GM23248 (cell line): ENCODE measurements around the gene STIM2. TPM values are rescaled to one million over a fixed set of nuclear protein-coding genes. Genes with fewer than 3 reads are reported as not detected.

Experiments used
- DNase-seq: peaks from one replicate; pipeline ENCODE4 v3.0.0-alpha.2; 2015
- H2AFZ ChIP-seq: fragments of 200-600 bp; sonication (generic); 2 replicates; pipeline ENCODE4 v1.6.1; 2016; ENCODE audit warnings: antibody characterized with exemption
- H3F3A ChIP-seq: fragments of 200-600 bp; sonication (generic); 2 replicates; pipeline ENCODE4 v1.6.1; 2016; ENCODE audit warnings: mild to moderate bottlenecking, antibody characterized with exemption, mixed run types; ENCODE audit not compliant: insufficient read depth
- H3K27ac ChIP-seq: fragments of 200-600 bp; sonication (generic); 2 replicates; pipeline ENCODE4 v1.5.1; 2016; ENCODE audit warnings: mild to moderate bottlenecking
- H3K27me3 ChIP-seq: fragments of 200-600 bp; sonication (generic); replicated peaks from 2 replicates; pipeline ENCODE4 v1.6.1; 2016; ENCODE audit warnings: mild to moderate bottlenecking; ENCODE audit not compliant: insufficient read depth
- H3K36me3 ChIP-seq: fragments of 200-600 bp; sonication (generic); 2 replicates; pipeline ENCODE4 v1.6.1; 2016; ENCODE audit warnings: low read depth, mild to moderate bottlenecking
- H3K4me1 ChIP-seq: fragments of 200-600 bp; sonication (generic); 2 replicates; pipeline ENCODE4 v1.6.1; 2016; ENCODE audit warnings: mild to moderate bottlenecking; ENCODE audit not compliant: insufficient read depth
- H3K4me2 ChIP-seq: fragments of 200-600 bp; sonication (generic); one replicate; pipeline ENCODE4 v1.6.1; 2016; ENCODE audit warnings: mild to moderate bottlenecking; ENCODE audit not compliant: unreplicated experiment
- H3K4me3 ChIP-seq: fragments of 200-600 bp; sonication (generic); 2 replicates; pipeline ENCODE4 v1.5.1; 2016; ENCODE audit warnings: mild to moderate bottlenecking
- H3K79me2 ChIP-seq: fragments of 200-600 bp; sonication (generic); 2 replicates; pipeline ENCODE4 v1.6.1; 2016; ENCODE audit warnings: mild to moderate bottlenecking; ENCODE audit not compliant: insufficient read depth
- H3K9ac ChIP-seq: fragments of 200-600 bp; sonication (generic); 2 replicates; pipeline ENCODE4 v1.6.1; 2016; ENCODE audit warnings: mild to moderate bottlenecking
- H3K9me2 ChIP-seq: fragments of 200-600 bp; sonication (generic); 2 replicates; pipeline ENCODE4 v1.6.1; 2016; ENCODE audit warnings: mixed run types, mild to moderate bottlenecking, moderate library complexity; ENCODE audit not compliant: insufficient read depth
- H3K9me3 ChIP-seq: fragments of 200-600 bp; sonication (generic); one replicate; pipeline ENCODE4 v1.6.1; 2017; ENCODE audit warnings: low read depth
- H4K20me1 ChIP-seq: fragments of 200-600 bp; sonication (generic); 2 replicates; pipeline ENCODE4 v1.6.0; 2016; ENCODE audit not compliant: insufficient read depth
- EZH2 ChIP-seq: fragments of 200-600 bp; sonication (generic); IDR thresholded peaks from 2 replicates; pipeline ENCODE4 v1.6.1; 2018; ENCODE audit warnings: antibody characterized with exemption, mild to moderate bottlenecking; ENCODE audit not compliant: insufficient read depth, poor library complexity, severe bottlenecking
- EZH2phosphoT487 ChIP-seq: fragments of 200-600 bp; sonication (generic); IDR thresholded peaks from 2 replicates; pipeline ENCODE4 v1.6.1; 2018; ENCODE audit warnings: antibody characterized with exemption, moderate library complexity, mild to moderate bottlenecking, low read depth; ENCODE audit not compliant: insufficient read depth
- WGBS, 2 experiments: methylation state at CpG; one replicate each; pipeline ENCODE4 v1.1.6; 2015 to 2017; ENCODE audit warnings: low lambda C conversion rate in 2 of 2, low coverage in 1 of 2; ENCODE audit errors: missing lambda C conversion rate in 2 of 2; 5-methylcytosine and 5-hydroxymethylcytosine counted together
- in situ Hi-C: fragments of 300-500 bp; cut with MboI; formaldehyde crosslinking; loops from 2 replicates; pipeline ENCODE4 v1.15.0; 2020
- polyA plus RNA-seq: library from polyadenylated mRNA; unstranded; fragments of >200 nt; fragmentation: Nextera tagmentation; extraction: Ambion mirVana; gene quantifications from 2 replicates; pipeline ENCODE4 v1.2.1, GENCODE V29; 2016
- total RNA-seq: library from RNA; depleted of rRNA; stranded (reverse); fragments of >200 nt; shearing (Covaris generic); gene quantifications from 2 replicates; pipeline ENCODE4 v1.2.3, GENCODE V29; 2014

The STIM2 gene
- total and polyA plus RNA-seq, 2 experiments from 2014 or later, result 10.8 to 13.8 TPM

DNA sequence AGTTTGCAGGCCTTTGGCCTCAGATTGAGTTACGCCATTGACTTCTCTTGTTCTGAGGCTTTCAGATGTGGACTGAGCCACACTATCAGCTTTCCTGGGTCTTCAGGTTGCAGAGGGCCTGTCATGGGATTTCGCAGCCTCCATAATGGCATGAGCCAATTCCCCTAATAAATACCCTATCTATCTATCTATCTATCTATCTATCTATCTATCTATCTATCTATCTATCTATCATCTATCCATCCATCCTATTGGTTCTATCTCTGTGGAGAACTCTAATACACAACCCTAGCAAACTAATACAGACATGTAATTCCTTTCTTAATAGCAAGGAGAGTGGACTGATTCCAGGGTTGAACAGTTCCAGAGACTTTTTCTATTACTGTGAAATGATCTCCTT, 9.5 kb upstream of the STIM2 start:
- Histone ChIP-seq H4K20me1 (no peaks in the 10 kb centered on the region), H3K27me3 (no peaks in the 10 kb centered on the region), H3K79me2 (no peaks in the 10 kb centered on the region), H3K9me2 (no peaks in the 10 kb centered on the region), H3K27ac (no peak overlapping the region), H3K9me3 (no peaks in the 10 kb centered on the region), H3K9ac (no peak overlapping the region), H2AFZ (no peak overlapping the region), H3K36me3 (no peaks in the 10 kb centered on the region), H3F3A (peaks cover 2% of the 10 kb centered on the region; the same call in 1 of the 2 replicates), H3K4me3 (no peak overlapping the region), H3K4me1 (no peaks in the 10 kb centered on the region), H3K4me2 (no peak overlapping the region)
- WGBS, 2 experiments, result 88 to 93% methylated on average over 2 of the region's 2 CpGs
- TF ChIP-seq EZH2phosphoT487 (no peak), EZH2 (no peak)
- no peak for DNase-seq
- in situ Hi-C loops, result no loop called here

- Histone ChIP-seq H3K9ac (no peak overlapping the region), H3K4me1 (peaks cover 14% of the 10 kb centered on the region), H3K79me2 (no peaks in the 10 kb centered on the region), H3K27me3 (no peaks in the 10 kb centered on the region), H3K4me2 (no peak overlapping the region), H4K20me1 (no peaks in the 10 kb centered on the region), H3K9me2 (no peaks in the 10 kb centered on the region), H2AFZ (no peak overlapping the region), H3K9me3 (no peaks in the 10 kb centered on the region), H3F3A (peaks cover 21% of the 10 kb centered on the region), H3K27ac (no peak overlapping the region), H3K36me3 (no peaks in the 10 kb centered on the region), H3K4me3 (no peak overlapping the region)
- in situ Hi-C loops, result no loop called here
- no peak for TF ChIP-seq EZH2phosphoT487
- no peak for TF ChIP-seq EZH2
- DNase-seq, result no peak
- WGBS, 2 experiments, result 51% methylated on average over 5 to 6 of the region's 6 CpGs
These were observed 5.9 kb upstream of the STIM2 start for GRCh38 chr4:26854701-26855100.

DNA sequence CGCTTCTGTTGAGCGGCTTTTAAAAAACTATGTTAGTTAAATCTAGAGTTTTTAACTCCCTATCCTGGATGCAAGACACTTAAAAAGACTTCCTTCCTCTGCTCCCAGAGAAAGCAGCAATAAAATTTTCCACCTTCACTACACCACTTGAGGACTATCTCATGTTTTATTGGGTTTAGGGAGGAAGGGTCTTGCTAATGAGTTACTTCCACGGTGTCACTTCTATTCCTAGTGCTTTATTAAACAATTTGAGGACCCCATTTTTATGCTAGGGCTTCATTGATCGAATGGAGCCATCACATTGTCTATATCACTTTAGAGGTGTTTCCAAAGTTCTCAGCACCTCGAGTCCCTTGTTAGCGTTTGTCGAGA, 3.7 kb upstream of the STIM2 start:
- Histone ChIP-seq H3K27me3 (no peaks in the 10 kb centered on the region), H3K4me2 (peak overlapping the region; percentile 99), H3K4me1 (peaks cover 16% of the 10 kb centered on the region), H2AFZ (peak overlapping the region; percentile 87), H3K4me3 (peak overlapping the region; percentile 77), H4K20me1 (no peaks in the 10 kb centered on the region), H3K27ac (peak overlapping the region; percentile 14), H3K36me3 (no peaks in the 10 kb centered on the region), H3K79me2 (peaks cover 3% of the 10 kb centered on the region), H3F3A (peaks cover 26% of the 10 kb centered on the region), H3K9ac (peak overlapping the region; percentile 59), H3K9me3 (no peaks in the 10 kb centered on the region), H3K9me2 (no peaks in the 10 kb centered on the region)
- DNase-seq, result peak; percentile 18
- TF ChIP-seq EZH2phosphoT487 (no peak), EZH2 (no peak)
- in situ Hi-C loops, result no loop called here
- WGBS, 2 experiments, result 27 to 28% methylated on average over 7 of the region's 7 CpGs

DNA sequence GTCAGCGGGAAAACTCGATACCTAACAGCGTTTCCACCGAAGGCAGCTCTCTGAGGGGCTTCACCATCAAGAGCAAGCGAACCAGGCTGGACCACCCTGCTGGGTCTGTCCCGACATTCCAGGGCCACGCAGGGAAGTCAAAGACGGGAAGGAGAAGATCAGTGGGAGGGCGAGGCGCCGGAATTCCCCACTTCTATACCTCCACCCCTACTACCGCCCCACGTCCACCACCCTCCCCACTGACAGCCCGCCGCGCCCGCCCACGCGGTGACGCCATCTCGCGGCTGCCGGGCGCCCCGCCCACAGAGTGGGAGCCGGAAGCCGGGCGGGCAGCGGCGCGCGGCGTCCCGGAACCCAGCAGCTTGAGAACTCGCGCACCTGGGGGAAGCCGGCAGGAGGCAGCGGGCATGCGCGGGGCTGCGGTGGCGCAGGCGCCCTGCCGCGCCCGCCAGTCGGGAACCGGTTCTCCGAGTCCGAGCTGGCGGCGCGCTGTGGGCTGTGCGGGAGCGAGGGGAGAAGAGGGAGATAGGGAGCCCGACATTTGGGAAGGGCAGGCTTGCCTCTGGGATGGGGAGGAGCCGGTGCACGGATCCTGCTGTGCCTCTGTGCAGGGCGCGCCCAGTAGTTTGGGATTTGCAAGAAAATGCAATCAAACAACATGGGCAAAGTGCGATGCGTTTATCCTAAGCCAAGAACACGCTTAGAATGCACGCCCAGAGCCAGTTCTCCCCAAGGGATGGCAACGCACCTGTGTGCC, 3.2 kb upstream of the STIM2 start:
- TF ChIP-seq EZH2 (no peak), EZH2phosphoT487 (no peak)
- no peaks in the 10 kb centered on the region for H3K36me3 ChIP-seq
- H3K4me3 ChIP-seq, result peak overlapping the region; percentile 77
- H4K20me1 ChIP-seq, result no peaks in the 10 kb centered on the region
- WGBS, 2 experiments, result 0 to 1% methylated on average over 46 to 65 of the region's 65 CpGs
- H3K27ac ChIP-seq, result peak overlapping the region; percentile 14
- peaks cover 8% of the 10 kb centered on the region for H3K79me2 ChIP-seq
- H3K9me3 ChIP-seq, result no peaks in the 10 kb centered on the region
- H2AFZ ChIP-seq, result peak overlapping the region; percentile 87
- peak; percentile 91 for DNase-seq
- H3K9ac ChIP-seq, result peak overlapping the region; percentile 59
- H3K4me2 ChIP-seq, result peak overlapping the region; percentile 99
- peaks cover 27% of the 10 kb centered on the region for H3F3A ChIP-seq
- H3K4me1 ChIP-seq, result peaks cover 22% of the 10 kb centered on the region
- no peaks in the 10 kb centered on the region for H3K9me2 ChIP-seq
- H3K27me3 ChIP-seq, result no peaks in the 10 kb centered on the region
- in situ Hi-C loops, result no loop called here
